Measurements from ENCODE around the gene RGMB. TPM values are rescaled to one million over a fixed set of nuclear protein-coding genes. Genes with fewer than 3 reads are reported as not detected.

Gene RGMB
- polyA plus RNA-seq, 1 donor from 2014 or later: 58.4 TPM

DNA sequence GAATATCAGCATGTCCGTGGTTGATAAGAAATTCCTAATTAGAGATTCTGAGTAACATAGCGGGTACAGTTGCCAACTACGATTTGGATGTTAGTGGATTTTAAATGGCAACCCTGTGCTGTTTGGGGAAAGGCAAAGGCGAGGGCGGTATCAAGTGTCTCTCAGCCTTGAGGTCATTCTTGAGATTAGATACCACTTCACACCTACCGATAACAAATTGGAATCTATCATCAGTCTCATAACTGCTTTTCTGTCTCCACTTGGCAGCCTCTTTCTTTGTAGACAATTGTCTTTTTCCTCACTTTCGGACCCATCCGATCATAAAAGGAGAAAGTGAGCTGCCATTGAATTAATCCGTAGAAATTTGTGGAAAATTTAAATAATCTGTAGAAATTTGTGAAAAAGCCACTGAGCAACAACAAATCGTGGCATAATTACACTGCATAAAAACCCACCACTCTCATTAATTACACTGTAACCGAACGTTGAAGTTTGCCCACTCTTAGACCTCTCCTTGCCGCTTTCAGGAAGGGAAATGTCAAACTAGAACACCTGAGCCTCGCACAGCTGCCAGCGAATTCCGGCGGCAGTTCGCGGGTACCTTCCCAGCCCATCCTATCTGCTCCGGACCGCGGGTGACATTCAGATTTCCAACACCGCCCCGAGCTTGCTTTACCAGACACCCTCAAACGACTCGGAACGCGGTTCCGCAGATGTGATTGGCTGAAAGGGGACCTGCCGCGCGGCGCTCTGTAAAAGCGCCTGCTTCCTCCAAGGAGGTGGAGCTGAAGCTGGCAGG, 849 bp upstream of the RGMB start:
- Histone ChIP-seq H3K9me2 (ENCODE audit: insufficient read depth, low read length) (no peaks in the 10 kb centered on the region), H3K4me2 (ENCODE audit: low read length) (peak overlapping the region; percentile 87), H3K36me3 (ENCODE audit: insufficient read depth, low read length) (no peaks in the 10 kb centered on the region), H3F3A (ENCODE audit: insufficient read depth, low read length, poor library complexity, severe bottlenecking) (peaks cover 9% of the 10 kb centered on the region), H2AFZ (ENCODE audit: low read depth, low read length) (peak overlapping the region; percentile 59), H3K79me2 (replicated peaks; ENCODE audit: insufficient read depth, low read length) (peaks cover 49% of the 10 kb centered on the region), H3K9me3 (ENCODE audit: low read length) (no peaks in the 10 kb centered on the region), H3K27me3 (ENCODE audit: insufficient read depth, low read depth, low read length) (no peaks in the 10 kb centered on the region), H3K27ac (ENCODE audit: low read length) (peak overlapping the region; percentile 80), H4K20me1 (ENCODE audit: insufficient read depth) (peaks cover 19% of the 10 kb centered on the region), H3K9ac (ENCODE audit: low read length) (peak overlapping the region; percentile 66), H3K4me3 (ENCODE audit: low read length) (peak overlapping the region; percentile 90)
- TF ChIP-seq, protein P1, sequence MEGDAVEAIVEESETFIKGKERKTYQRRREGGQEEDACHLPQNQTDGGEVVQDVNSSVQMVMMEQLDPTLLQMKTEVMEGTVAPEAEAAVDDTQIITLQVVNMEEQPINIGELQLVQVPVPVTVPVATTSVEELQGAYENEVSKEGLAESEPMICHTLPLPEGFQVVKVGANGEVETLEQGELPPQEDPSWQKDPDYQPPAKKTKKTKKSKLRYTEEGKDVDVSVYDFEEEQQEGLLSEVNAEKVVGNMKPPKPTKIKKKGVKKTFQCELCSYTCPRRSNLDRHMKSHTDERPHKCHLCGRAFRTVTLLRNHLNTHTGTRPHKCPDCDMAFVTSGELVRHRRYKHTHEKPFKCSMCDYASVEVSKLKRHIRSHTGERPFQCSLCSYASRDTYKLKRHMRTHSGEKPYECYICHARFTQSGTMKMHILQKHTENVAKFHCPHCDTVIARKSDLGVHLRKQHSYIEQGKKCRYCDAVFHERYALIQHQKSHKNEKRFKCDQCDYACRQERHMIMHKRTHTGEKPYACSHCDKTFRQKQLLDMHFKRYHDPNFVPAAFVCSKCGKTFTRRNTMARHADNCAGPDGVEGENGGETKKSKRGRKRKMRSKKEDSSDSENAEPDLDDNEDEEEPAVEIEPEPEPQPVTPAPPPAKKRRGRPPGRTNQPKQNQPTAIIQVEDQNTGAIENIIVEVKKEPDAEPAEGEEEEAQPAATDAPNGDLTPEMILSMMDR (IDR thresholded peaks at IDR 0.05; ENCODE audit: poor library complexity, severe bottlenecking): no peak
- TF ChIP-seq MXI1 (conservative IDR thresholded peaks at IDR 0.05; ENCODE audit: poor library complexity, severe bottlenecking) (no peak), RAD21 (conservative IDR thresholded peaks at IDR 0.05) (no peak), SMC3 (conservative IDR thresholded peaks at IDR 0.05; ENCODE audit: poor library complexity) (peak; percentile 10), TAF1 (IDR thresholded peaks at IDR 0.05; ENCODE audit: low read depth) (no peak), EP300 (conservative IDR thresholded peaks at IDR 0.05; ENCODE audit: poor library complexity, severe bottlenecking) (no peak), EZH2 (IDR thresholded peaks at IDR 0.05; ENCODE audit: borderline replicate concordance, insufficient read depth, low read length, poor library complexity, severe bottlenecking) (no peak), POLR2AphosphoS5 (IDR thresholded peaks at IDR 0.05) (no peak)
- TF ChIP-seq, protein P2, sequence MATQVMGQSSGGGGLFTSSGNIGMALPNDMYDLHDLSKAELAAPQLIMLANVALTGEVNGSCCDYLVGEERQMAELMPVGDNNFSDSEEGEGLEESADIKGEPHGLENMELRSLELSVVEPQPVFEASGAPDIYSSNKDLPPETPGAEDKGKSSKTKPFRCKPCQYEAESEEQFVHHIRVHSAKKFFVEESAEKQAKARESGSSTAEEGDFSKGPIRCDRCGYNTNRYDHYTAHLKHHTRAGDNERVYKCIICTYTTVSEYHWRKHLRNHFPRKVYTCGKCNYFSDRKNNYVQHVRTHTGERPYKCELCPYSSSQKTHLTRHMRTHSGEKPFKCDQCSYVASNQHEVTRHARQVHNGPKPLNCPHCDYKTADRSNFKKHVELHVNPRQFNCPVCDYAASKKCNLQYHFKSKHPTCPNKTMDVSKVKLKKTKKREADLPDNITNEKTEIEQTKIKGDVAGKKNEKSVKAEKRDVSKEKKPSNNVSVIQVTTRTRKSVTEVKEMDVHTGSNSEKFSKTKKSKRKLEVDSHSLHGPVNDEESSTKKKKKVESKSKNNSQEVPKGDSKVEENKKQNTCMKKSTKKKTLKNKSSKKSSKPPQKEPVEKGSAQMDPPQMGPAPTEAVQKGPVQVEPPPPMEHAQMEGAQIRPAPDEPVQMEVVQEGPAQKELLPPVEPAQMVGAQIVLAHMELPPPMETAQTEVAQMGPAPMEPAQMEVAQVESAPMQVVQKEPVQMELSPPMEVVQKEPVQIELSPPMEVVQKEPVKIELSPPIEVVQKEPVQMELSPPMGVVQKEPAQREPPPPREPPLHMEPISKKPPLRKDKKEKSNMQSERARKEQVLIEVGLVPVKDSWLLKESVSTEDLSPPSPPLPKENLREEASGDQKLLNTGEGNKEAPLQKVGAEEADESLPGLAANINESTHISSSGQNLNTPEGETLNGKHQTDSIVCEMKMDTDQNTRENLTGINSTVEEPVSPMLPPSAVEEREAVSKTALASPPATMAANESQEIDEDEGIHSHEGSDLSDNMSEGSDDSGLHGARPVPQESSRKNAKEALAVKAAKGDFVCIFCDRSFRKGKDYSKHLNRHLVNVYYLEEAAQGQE (IDR thresholded peaks at IDR 0.05; ENCODE audit: borderline replicate concordance): peak; percentile 6

DNA sequence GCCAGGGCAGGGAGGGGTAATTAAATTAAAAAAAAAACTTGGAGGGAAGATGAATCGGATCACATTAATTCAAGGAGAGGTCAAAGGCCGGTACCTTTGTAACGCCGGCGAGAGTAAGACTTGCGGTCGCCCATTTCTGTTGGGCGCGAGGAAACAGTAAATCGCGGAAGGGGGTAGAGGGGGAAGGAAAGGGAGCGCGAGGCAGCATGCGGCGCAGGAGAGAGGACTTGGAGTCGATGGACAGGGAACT, 324 bp upstream of the RGMB start:
- Histone ChIP-seq H3K79me2 (replicated peaks; ENCODE audit: insufficient read depth, low read length) (peaks cover 54% of the 10 kb centered on the region), H3K4me2 (ENCODE audit: low read length) (peak overlapping the region; percentile 87), H2AFZ (ENCODE audit: low read depth, low read length) (peak overlapping the region; percentile 59), H4K20me1 (ENCODE audit: insufficient read depth) (peaks cover 19% of the 10 kb centered on the region), H3K27ac (ENCODE audit: low read length) (peak overlapping the region; percentile 80), H3K9ac (ENCODE audit: low read length) (peak overlapping the region; percentile 66), H3K4me3 (ENCODE audit: low read length) (peak overlapping the region; percentile 90), H3F3A (ENCODE audit: insufficient read depth, low read length, poor library complexity, severe bottlenecking) (peaks cover 9% of the 10 kb centered on the region), H3K27me3 (ENCODE audit: insufficient read depth, low read depth, low read length) (no peaks in the 10 kb centered on the region), H3K9me3 (ENCODE audit: low read length) (no peaks in the 10 kb centered on the region), H3K9me2 (ENCODE audit: insufficient read depth, low read length) (no peaks in the 10 kb centered on the region), H3K36me3 (ENCODE audit: insufficient read depth, low read length) (no peaks in the 10 kb centered on the region)
- TF ChIP-seq SMC3 (conservative IDR thresholded peaks at IDR 0.05; ENCODE audit: poor library complexity) (no peak), RAD21 (conservative IDR thresholded peaks at IDR 0.05) (no peak), MXI1 (conservative IDR thresholded peaks at IDR 0.05; ENCODE audit: poor library complexity, severe bottlenecking) (peak; percentile 72), TAF1 (IDR thresholded peaks at IDR 0.05; ENCODE audit: low read depth) (no peak), EP300 (conservative IDR thresholded peaks at IDR 0.05; ENCODE audit: poor library complexity, severe bottlenecking) (peak; percentile 15), POLR2AphosphoS5 (IDR thresholded peaks at IDR 0.05) (peak; percentile 72), EZH2 (IDR thresholded peaks at IDR 0.05; ENCODE audit: borderline replicate concordance, insufficient read depth, low read length, poor library complexity, severe bottlenecking) (no peak)
- TF ChIP-seq, protein P2 (IDR thresholded peaks at IDR 0.05; ENCODE audit: borderline replicate concordance): peak; percentile 49
- TF ChIP-seq, protein P1 (IDR thresholded peaks at IDR 0.05; ENCODE audit: poor library complexity, severe bottlenecking): no peak
